Heart left ventricle (tissue), 13 donors: Measurements from ENCODE around the gene BAIAP2L1.

Experiments
- POLR2A ChIP-seq, 2 donors: fragments of 450-650 bp; IDR thresholded peaks; one replicate each; pipeline ENCODE4 v1.6.1; 2017; ENCODE audit warnings: antibody characterized with exemption in 2 of 2, mild to moderate bottlenecking in 2 of 2, moderate library complexity in 2 of 2
- TF ChIP-seq, protein P1 (sequence below), 12 donors: fragments of 200-600 bp; sonication (generic) in 4 of 12; IDR thresholded peaks; one replicate each; pipeline versions ENCODE4 v1.5.0 to v1.8.0; 2018 to 2022; ENCODE audit warnings: antibody characterized with exemption in 12 of 12, mild to moderate bottlenecking in 5 of 12
- donor health status: ischemic (EF 13 %, LVEDD 7.1; RV severe dilation, severe dysfunction).
- donor health status: DM: no; HTN: yes; CAD: no.
- donor health status: DM: no; HTN: no; CAD: no.
- donor health status: ischemic (EF 25% LVEDD 6.9; RV normal size, moderate dysfunction).
- donor health status: ischemic (EF 25% LVEDD 5.7; RV mildly dilated, moderate dysfunction).
- donor health status: ischemic (EF 35%, LVEDD 5.7; RV mildly dilated, moderate dysfunction).
- donor health status: nonischemic (EF 11% LVEDD 7.7; RV severe dilation, severe dysfunction).
- donor health status: DM: yes; HTN: yes; CAD: no.
- donor health status: PGD.
- donor health status: ischemic (EF 29% LVEDD 5.4; RV normal size, mild dysfunction).
- donor health status: nonischemic (EF 23%, LVEDD 6.1; RV moderate dilation, normal function).

DNA sequence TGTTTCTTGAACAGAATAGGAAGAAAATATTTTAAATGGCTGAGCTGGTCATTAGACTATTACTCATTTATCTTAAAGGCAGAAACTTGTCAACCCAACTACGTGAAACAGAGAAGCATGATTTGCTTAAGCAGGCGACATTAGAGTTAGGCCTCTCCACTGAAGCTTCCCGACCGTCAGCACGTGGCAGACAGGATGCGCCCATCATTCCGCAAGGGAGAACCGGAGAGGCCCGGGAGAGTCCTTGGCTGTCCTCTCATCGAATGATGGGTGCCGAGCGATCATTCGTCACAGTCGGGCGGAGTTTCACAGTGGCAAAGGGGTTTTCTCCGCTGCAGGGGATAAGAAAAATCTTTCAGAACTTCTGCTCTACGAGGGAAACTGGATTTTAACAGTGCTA is 107.6 kb downstream of the BAIAP2L1 start:
- TF ChIP-seq POLR2A (IDR thresholded peaks at IDR 0.05) = no peak
- TF ChIP-seq, protein P1, sequence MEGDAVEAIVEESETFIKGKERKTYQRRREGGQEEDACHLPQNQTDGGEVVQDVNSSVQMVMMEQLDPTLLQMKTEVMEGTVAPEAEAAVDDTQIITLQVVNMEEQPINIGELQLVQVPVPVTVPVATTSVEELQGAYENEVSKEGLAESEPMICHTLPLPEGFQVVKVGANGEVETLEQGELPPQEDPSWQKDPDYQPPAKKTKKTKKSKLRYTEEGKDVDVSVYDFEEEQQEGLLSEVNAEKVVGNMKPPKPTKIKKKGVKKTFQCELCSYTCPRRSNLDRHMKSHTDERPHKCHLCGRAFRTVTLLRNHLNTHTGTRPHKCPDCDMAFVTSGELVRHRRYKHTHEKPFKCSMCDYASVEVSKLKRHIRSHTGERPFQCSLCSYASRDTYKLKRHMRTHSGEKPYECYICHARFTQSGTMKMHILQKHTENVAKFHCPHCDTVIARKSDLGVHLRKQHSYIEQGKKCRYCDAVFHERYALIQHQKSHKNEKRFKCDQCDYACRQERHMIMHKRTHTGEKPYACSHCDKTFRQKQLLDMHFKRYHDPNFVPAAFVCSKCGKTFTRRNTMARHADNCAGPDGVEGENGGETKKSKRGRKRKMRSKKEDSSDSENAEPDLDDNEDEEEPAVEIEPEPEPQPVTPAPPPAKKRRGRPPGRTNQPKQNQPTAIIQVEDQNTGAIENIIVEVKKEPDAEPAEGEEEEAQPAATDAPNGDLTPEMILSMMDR (IDR thresholded peaks at IDR 0.05) = no peak
